Lower leg skin (tissue), 3 donors: ENCODE data around the gene RAB3D.

Experiments used
- CTCF ChIP-seq, 3 donors: fragments of 450-650 bp; IDR thresholded peaks; one replicate each; pipeline ENCODE4 v1.5.1; 2016; ENCODE audit warnings: antibody characterized with exemption in 3 of 3, mild to moderate bottlenecking in 3 of 3, moderate library complexity in 2 of 3
- POLR2A ChIP-seq, 2 donors: fragments of 450-650 bp; IDR thresholded peaks; one replicate each; pipeline ENCODE4 v1.6.1; 2016 to 2017; ENCODE audit warnings: antibody characterized with exemption in 2 of 2, mild to moderate bottlenecking in 1 of 2, moderate library complexity in 1 of 2

- TF ChIP-seq CTCF (IDR thresholded peaks at IDR 0.05) = no peak
- TF ChIP-seq POLR2A (IDR thresholded peaks at IDR 0.05) = no peak
These were observed 49.2 kb downstream of the RAB3D start for GRCh38 chr19:11290256-11290655.
